ENCODE results near the gene ZC3H14.

The ZC3H14 gene

DNA sequence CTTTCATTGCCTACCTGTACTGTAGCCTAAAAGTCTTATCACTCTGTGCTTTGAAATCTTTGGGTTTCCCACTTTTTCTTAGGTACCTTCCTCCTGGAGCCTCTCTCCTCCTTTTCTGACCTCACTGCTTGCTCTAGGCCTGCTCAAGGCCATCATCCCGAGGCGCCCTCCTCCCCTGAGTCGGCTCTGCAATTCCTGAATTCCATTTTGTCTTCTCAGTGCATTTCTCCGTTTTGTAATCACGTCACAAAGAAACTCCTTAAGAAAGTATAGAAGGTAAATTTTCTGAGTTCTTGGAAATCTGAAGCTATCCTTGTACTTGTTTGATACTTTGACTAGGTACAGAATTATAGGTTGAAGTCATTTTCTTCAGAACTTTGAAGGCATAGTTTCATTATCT is 25.2 kb downstream of the ZC3H14 start:
- Histone ChIP-seq H2AFZ (ENCODE audit: low read length) (no peak overlapping the region), H3K79me2 (ENCODE audit: insufficient read depth, low read length) (no peaks in the 10 kb centered on the region), H3K27ac (ENCODE audit: low read depth, low read length, poor library complexity, severe bottlenecking) (no peak overlapping the region), H4K20me1 (ENCODE audit: insufficient read depth, low read length) (no peaks in the 10 kb centered on the region), H3F3A (ENCODE audit: insufficient read depth, low read length) (no peaks in the 10 kb centered on the region), H3K9ac (ENCODE audit: low read length) (no peak overlapping the region), H3K9me3 (ENCODE audit: low read length) (no peaks in the 10 kb centered on the region), H3K27me3 (ENCODE audit: insufficient read depth, low read length) (no peaks in the 10 kb centered on the region), H3K4me1 (ENCODE audit: insufficient read depth, low read length, severe bottlenecking) (no peaks in the 10 kb centered on the region), H3K4me2 (ENCODE audit: low read length) (no peak overlapping the region), H3K36me3 (ENCODE audit: insufficient read depth, low read length) (peaks cover 48% of the 10 kb centered on the region), H3K9me2 (ENCODE audit: low read depth, low read length) (no peaks in the 10 kb centered on the region), H3K4me3 (ENCODE audit: low read depth, low read length, poor library complexity, severe bottlenecking) (no peak overlapping the region)
- TF ChIP-seq, protein P1, sequence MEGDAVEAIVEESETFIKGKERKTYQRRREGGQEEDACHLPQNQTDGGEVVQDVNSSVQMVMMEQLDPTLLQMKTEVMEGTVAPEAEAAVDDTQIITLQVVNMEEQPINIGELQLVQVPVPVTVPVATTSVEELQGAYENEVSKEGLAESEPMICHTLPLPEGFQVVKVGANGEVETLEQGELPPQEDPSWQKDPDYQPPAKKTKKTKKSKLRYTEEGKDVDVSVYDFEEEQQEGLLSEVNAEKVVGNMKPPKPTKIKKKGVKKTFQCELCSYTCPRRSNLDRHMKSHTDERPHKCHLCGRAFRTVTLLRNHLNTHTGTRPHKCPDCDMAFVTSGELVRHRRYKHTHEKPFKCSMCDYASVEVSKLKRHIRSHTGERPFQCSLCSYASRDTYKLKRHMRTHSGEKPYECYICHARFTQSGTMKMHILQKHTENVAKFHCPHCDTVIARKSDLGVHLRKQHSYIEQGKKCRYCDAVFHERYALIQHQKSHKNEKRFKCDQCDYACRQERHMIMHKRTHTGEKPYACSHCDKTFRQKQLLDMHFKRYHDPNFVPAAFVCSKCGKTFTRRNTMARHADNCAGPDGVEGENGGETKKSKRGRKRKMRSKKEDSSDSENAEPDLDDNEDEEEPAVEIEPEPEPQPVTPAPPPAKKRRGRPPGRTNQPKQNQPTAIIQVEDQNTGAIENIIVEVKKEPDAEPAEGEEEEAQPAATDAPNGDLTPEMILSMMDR (IDR thresholded peaks at IDR 0.05; ENCODE audit: low read length) = no peak
- TF ChIP-seq EZH2 (IDR thresholded peaks at IDR 0.05; ENCODE audit: borderline replicate concordance, low read length) = no peak

DNA sequence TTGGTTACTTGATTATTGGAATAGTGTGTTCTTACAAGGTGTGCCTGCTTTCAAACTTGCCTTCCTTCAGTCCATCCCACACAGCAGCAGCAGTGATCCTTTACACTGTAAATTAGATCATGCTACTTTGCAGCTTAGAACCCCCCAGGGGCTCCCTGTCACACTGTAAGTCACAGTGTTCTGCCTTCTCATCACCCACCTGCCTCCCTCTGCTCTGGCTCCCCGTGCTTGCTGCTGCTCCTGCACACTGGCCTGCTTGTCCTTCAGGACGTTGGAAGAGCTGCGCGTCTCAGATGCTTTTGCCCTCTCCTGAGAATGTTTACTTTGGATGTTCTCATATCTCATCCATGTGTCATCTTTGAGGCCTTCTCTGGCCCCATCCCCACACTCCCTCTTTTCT is 27.3 kb downstream of the ZC3H14 start:
- Histone ChIP-seq H3F3A (ENCODE audit: insufficient read depth, low read length) (no peaks in the 10 kb centered on the region; the same call in 1 of the 2 replicates), H3K4me3 (ENCODE audit: low read depth, low read length, poor library complexity, severe bottlenecking) (no peak overlapping the region), H3K9me3 (ENCODE audit: low read length) (no peaks in the 10 kb centered on the region), H3K9ac (ENCODE audit: low read length) (no peak overlapping the region), H4K20me1 (ENCODE audit: insufficient read depth, low read length) (no peaks in the 10 kb centered on the region), H2AFZ (ENCODE audit: low read length) (no peak overlapping the region), H3K27me3 (ENCODE audit: insufficient read depth, low read length) (no peaks in the 10 kb centered on the region), H3K36me3 (ENCODE audit: insufficient read depth, low read length) (peaks cover 54% of the 10 kb centered on the region), H3K9me2 (ENCODE audit: low read depth, low read length) (no peaks in the 10 kb centered on the region), H3K4me2 (ENCODE audit: low read length) (no peak overlapping the region), H3K79me2 (ENCODE audit: insufficient read depth, low read length) (no peaks in the 10 kb centered on the region), H3K4me1 (ENCODE audit: insufficient read depth, low read length, severe bottlenecking) (no peaks in the 10 kb centered on the region), H3K27ac (ENCODE audit: low read depth, low read length, poor library complexity, severe bottlenecking) (no peak overlapping the region)
- TF ChIP-seq EZH2 (IDR thresholded peaks at IDR 0.05; ENCODE audit: borderline replicate concordance, low read length) = no peak
- TF ChIP-seq, protein P1 (IDR thresholded peaks at IDR 0.05; ENCODE audit: low read length) = no peak

DNA sequence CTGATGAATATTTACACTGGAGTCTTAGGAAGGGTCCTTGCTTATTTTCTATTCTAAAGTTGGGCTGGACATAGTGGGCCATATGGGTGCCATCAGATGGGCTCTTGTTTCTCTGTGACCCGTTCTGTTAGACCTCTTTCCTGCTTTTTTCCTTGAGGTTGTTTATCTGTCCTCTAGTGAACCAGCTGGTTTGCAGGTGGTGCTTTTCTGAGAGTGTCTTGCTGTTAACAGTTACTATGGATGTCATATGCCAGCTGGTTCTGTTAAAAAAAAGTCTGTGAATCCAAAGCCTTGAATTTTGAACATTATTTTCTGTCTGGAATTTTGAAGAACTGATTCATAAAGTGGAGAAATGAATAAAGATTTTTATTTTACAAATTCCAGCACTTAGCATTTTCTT is 29.2 kb downstream of the ZC3H14 start:
- H3K4me2 ChIP-seq (ENCODE audit: low read length) = no peak overlapping the region
- H3K79me2 ChIP-seq (ENCODE audit: insufficient read depth, low read length) = no peaks in the 10 kb centered on the region
- H4K20me1 ChIP-seq (ENCODE audit: insufficient read depth, low read length) = no peaks in the 10 kb centered on the region

More for the DNA sequence above, 29.2 kb downstream of the ZC3H14 start:
- Histone ChIP-seq H3F3A (ENCODE audit: insufficient read depth, low read length) (no peaks in the 10 kb centered on the region; the same call in 1 of the 2 replicates), H3K4me3 (ENCODE audit: low read depth, low read length, poor library complexity, severe bottlenecking) (no peak overlapping the region), H3K36me3 (ENCODE audit: insufficient read depth, low read length) (peaks cover 63% of the 10 kb centered on the region), H3K4me1 (ENCODE audit: insufficient read depth, low read length, severe bottlenecking) (no peaks in the 10 kb centered on the region), H2AFZ (ENCODE audit: low read length) (no peak overlapping the region), H3K9me3 (ENCODE audit: low read length) (no peaks in the 10 kb centered on the region), H3K9ac (ENCODE audit: low read length) (no peak overlapping the region), H3K27ac (ENCODE audit: low read depth, low read length, poor library complexity, severe bottlenecking) (no peak overlapping the region), H3K9me2 (ENCODE audit: low read depth, low read length) (no peaks in the 10 kb centered on the region), H3K27me3 (ENCODE audit: insufficient read depth, low read length) (no peaks in the 10 kb centered on the region)
- no peak for TF ChIP-seq EZH2 (IDR thresholded peaks at IDR 0.05; ENCODE audit: borderline replicate concordance, low read length)
- TF ChIP-seq, protein P1 (IDR thresholded peaks at IDR 0.05; ENCODE audit: low read length) = no peak

All from OCI-LY1 (cell line).